D721Med (cell line): Measurements from ENCODE around the gene LHFPL6.
A peak's percentile ranks its signal among the peaks of the same experiment; 100 is the strongest.
"Not testable (repeated sequence)": the region's sequence is repeated elsewhere in the genome, so short reads cannot be mapped to it uniquely, and the experiment has no call there.

Source experiments
- DNase-seq: peaks from one replicate; pipeline ENCODE4 v3.0.0; 2011; ENCODE audit warnings: low spot score; ENCODE audit not compliant: insufficient read length
- FAIRE-seq: peaks from 2 replicates; lab custom pipeline; 2011; peaks lifted over from hg19 to GRCh38; lab: Jason Lieb, UNC
- TF ChIP-seq, protein P1 (sequence below): IDR thresholded peaks from 2 replicates; pipeline ENCODE4 v1.5.1; 2012; ENCODE audit warnings: mild to moderate bottlenecking, control low read depth; ENCODE audit not compliant: insufficient read depth; ENCODE audit errors: missing control alignments

The LHFPL6 gene

DNA sequence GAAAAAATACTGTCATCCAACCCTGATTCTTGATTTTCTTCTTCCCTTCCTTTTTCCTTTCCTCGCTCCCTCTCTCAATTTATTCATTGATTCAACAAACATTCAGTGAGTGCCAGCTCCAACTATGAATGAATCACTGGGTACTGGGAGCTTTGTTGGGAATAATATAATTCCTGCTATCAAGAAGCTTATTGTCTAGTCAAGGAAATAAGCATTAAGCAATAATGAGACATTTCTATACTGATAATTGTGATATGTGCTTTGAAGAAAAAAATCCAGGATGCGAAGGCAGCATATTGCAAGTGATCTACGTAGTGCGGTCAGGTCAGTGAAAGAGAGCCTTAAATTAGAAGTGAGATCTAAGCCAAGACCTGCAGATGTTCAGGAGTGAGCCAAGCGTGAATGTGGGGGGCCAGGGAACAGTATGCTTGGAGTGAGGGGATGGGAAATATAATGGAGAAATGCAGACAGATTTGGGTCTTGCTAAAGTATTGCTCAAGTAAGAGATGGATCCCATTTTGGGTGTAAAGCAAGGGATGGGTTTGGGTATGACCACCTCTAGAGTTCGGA lies 253.5 kb downstream of the LHFPL6 start:
- FAIRE-seq = no peak
- DNase-seq = no peak
- TF ChIP-seq, protein P1, sequence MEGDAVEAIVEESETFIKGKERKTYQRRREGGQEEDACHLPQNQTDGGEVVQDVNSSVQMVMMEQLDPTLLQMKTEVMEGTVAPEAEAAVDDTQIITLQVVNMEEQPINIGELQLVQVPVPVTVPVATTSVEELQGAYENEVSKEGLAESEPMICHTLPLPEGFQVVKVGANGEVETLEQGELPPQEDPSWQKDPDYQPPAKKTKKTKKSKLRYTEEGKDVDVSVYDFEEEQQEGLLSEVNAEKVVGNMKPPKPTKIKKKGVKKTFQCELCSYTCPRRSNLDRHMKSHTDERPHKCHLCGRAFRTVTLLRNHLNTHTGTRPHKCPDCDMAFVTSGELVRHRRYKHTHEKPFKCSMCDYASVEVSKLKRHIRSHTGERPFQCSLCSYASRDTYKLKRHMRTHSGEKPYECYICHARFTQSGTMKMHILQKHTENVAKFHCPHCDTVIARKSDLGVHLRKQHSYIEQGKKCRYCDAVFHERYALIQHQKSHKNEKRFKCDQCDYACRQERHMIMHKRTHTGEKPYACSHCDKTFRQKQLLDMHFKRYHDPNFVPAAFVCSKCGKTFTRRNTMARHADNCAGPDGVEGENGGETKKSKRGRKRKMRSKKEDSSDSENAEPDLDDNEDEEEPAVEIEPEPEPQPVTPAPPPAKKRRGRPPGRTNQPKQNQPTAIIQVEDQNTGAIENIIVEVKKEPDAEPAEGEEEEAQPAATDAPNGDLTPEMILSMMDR = no peak

DNA sequence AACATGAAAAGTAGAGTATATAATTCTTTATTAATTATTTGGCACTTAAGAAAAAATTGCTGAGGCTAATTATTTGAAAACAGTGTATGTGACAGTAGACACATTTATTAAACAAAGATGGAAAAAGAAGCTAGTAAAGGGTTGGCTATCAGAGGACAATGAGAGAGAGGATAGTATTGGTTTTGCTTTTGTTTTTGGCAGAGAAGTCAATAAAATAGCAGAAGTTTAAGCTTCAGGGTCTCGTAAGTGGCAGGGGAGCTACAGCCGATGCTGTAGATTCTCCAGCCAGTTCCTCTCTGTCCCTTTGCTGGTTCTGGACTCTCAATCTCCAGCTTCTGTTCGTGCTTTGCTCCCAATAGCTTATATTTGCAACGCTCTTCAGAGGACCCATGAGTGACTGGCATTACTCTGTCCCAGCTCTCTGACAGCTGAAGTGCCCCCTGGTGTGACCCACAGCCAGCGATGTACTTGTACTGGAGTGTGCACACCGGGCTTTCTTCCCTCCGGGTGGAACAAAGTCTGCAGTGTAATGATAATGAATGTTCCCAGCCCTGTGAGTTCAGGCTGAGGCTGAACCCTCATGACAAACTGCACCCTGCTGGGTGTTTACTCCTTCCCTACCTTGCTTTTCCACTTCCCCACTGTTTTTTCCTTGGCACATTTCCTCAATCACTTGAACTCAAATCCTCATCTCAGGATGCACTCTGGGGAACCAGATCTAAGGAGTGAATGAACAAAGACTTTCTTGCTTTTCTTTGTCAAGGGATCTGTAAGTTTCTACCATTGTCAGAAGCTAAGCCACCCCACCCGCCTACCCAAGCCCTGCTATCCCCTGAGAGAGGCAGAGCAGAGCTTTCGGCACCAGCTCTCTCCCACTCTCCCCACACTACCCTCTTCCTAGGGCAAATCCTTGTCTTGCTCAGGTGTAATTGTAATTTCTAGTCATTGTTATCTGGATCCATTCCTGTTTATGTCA lies 254.8 kb downstream of the LHFPL6 start:
- TF ChIP-seq, protein P1 = no peak
- DNase-seq = no peak
- FAIRE-seq = no peak

DNA sequence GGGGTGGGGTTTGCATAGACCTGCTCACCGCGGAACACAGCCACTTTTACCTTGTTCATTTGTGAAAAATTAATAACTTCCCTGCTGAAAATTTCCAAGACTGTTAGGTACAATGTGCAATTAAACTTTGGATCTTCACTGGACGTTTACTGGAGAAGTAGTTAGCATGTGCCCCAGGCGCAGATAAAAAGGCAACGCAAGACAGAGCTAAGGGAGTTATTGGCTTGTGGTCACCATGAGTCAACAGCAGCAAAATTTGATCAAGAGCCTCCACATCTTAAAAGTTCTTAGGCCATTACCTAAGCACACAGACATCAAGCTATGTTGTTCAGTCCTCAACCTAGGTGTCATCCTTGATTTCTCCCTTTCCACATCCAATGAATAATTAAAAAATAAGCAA lies 257.0 kb downstream of the LHFPL6 start:
- TF ChIP-seq, protein P1 = no peak
- no peak for DNase-seq
- FAIRE-seq = no peak

DNA sequence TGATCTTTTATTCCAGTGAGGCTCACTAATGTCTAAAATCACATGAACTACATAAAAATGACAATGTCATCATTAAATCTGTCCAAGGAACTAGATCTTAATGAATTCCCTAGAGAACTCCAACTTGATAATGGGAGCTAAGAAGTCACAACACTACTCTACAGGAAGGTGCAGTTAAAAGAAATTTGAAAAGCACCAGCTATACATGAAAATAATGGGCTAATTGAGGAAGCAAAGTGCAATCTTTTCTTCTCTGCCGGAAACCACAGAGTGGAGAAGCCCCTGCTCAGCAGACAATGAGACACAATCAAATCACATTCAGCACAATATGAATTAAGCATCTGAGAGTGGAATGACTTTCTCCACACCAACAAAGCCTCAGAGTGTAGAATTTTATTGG lies 261.7 kb downstream of the LHFPL6 start:
- no peak for DNase-seq
- FAIRE-seq = no peak
- TF ChIP-seq, protein P1 = no peak

DNA sequence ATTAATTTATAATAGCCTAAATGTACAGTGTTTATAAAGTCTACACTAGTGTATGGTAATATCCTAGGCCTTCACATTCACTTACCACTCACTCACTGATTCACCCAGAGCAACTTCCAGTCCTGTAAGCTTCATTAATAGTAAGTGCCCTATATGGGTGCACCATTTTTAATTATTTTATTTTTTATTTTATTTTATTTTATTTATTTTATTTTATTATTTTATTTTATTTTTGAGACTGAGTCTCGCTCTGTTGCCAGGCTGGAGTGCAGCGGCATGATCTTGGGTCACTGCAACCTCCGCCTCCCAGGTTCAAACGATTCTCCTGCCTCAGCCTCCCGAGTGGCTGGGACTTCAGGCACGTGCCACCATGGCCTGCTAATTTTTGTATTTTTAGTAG lies 264.9 kb downstream of the LHFPL6 start:
- DNase-seq, FAIRE-seq: not testable (repeated sequence)

DNA sequence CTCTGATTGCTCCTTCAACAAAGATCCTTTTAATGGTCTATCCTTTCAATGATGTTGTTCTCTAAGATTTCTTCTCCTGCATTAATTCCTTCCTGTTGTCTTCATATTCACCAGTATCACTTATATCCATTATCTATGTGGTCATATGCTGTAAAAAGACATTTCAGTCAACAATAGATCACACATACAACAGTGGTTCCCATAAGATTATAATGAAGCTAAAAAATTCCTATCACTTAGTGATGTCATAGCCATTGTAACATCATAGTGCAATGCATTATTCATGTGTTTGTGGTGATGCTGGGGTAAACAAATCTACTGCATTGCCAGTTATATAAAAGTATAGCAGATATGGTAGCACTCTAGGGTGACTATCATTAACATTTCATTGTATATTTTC lies 266.1 kb downstream of the LHFPL6 start:
- DNase-seq (no peak), FAIRE-seq (peak; percentile 61)
- TF ChIP-seq, protein P1 = no peak

DNA sequence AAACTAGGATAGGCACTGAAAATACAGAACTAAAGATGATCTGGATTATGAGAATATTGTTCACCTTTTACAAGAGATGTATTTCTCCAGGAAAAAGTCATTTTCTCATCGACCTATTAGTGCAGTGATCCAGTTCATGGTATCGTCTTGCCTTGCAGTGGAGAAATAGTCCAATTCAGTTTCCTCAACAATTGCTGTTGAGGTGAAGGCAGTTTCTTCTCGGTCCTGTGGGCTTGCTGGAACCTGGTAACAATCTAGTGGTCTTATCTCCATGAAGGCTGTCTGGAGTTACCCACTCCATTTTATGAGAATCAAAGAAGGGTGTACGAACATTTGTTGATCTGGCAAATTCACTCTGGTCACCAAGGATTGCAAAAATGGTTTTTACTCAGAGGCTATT lies 266.8 kb downstream of the LHFPL6 start:
- FAIRE-seq (no peak), DNase-seq (no peak)
- TF ChIP-seq, protein P1 = no peak
